Measurements from ENCODE around the gene YIPF4. TPM values are rescaled to one million over a fixed set of nuclear protein-coding genes. Genes with fewer than 3 reads are reported as not detected.

Gene YIPF4
- polyA plus RNA-seq, 1 donor (not counting 4 experiments of a cell fraction or from before 2014, with no cell fraction given): 22.7 TPM

GRCh38 chr2:32258242-32258641 lies 19.5 kb upstream of the YIPF4 start:
- Histone ChIP-seq H3K9me3 (ENCODE audit: control insufficient read depth, low read depth, low read length) (no peaks in the 10 kb centered on the region), H3K9ac (ENCODE audit: control insufficient read depth, extremely low read depth, insufficient read depth, low read length) (no peak overlapping the region), H3K36me3 (ENCODE audit: control insufficient read depth in 2 of 2, extremely low read depth in 1 of 2, insufficient read depth in 2 of 2, low read length in 2 of 2) (no peaks in the 10 kb centered on the region), H4K20me1 (ENCODE audit: control insufficient read depth, extremely low read depth, insufficient read depth, low read length) (no peaks in the 10 kb centered on the region), H3K79me2 (ENCODE audit: control insufficient read depth, insufficient read depth, low read length) (no peaks in the 10 kb centered on the region), H3K4me2 (ENCODE audit: control insufficient read depth, extremely low read depth, insufficient read depth, low read depth, low read length) (no peak overlapping the region), H3K27ac (ENCODE audit: control insufficient read depth, insufficient read depth, low read length) (no peak overlapping the region), H3K4me3 (ENCODE audit: control insufficient read depth in 2 of 3, extremely low read depth in 1 of 3, insufficient read depth in 2 of 3, low read depth in 1 of 3, low read length in 3 of 3) (no peak overlapping the region), H2AFZ (ENCODE audit: control insufficient read depth, low read length) (no peak overlapping the region), H3K9me1 (ENCODE audit: control insufficient read depth, extremely low read depth, insufficient read depth, low read length) (no peaks in the 10 kb centered on the region), H3K27me3 (ENCODE audit: control insufficient read depth, extremely low read depth, insufficient read depth, low read length) (no peaks in the 10 kb centered on the region), H3K4me1 (ENCODE audit: control insufficient read depth, extremely low read depth, insufficient read depth, low read length) (no peaks in the 10 kb centered on the region)
- dilution Hi-C loops (cut with MboI; ENCODE audit: extremely low pct_ligation_motif_present, low sequenced_read_pairs): no loop called here
- DNase-seq (ENCODE audit: low read depth, low spot score) (no peak), FAIRE-seq (no peak)
- no peak for TF ChIP-seq EZH2 (IDR thresholded peaks at IDR 0.05; ENCODE audit: low read length)
- TF ChIP-seq CTCF (optimal IDR thresholded peaks at IDR 0.05 in 1 of 3, IDR thresholded peaks at IDR 0.05 in 1 of 3, conservative IDR thresholded peaks at IDR 0.05 in 1 of 3; ENCODE audit: extremely low read depth in 1 of 3, insufficient read depth in 2 of 3, low read length in 3 of 3): no peak

DNA sequence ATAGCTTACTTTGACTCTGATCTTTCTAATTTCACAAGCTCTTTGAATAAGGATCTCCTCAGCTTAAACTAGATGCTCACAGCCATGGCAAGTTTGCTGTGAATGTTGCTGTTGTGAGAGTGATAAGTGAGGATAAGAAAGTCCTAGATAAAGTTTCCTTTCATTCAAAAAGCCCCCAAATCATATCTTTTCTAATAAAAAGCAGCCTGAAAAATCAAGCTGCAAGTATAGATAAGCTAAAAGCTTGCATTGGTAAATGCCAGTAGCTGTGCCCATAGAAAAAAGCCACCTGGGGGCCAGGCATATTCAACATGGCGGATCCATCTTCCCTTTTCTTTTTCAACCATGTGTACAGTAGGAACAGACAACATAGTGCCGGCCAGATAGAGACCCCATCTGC lies 17.3 kb upstream of the YIPF4 start:
- no peak for FAIRE-seq
- no peaks in the 10 kb centered on the region for H3K9me1 ChIP-seq (ENCODE audit: control insufficient read depth, extremely low read depth, insufficient read depth, low read length)
- no peaks in the 10 kb centered on the region for H3K27me3 ChIP-seq (ENCODE audit: control insufficient read depth, extremely low read depth, insufficient read depth, low read length)
- TF ChIP-seq EZH2 (IDR thresholded peaks at IDR 0.05; ENCODE audit: low read length) (no peak), CTCF (optimal IDR thresholded peaks at IDR 0.05 in 1 of 3, IDR thresholded peaks at IDR 0.05 in 1 of 3, conservative IDR thresholded peaks at IDR 0.05 in 1 of 3; ENCODE audit: extremely low read depth in 1 of 3, insufficient read depth in 2 of 3, low read length in 3 of 3) (no peak)
- dilution Hi-C loops (cut with MboI; ENCODE audit: extremely low pct_ligation_motif_present, low sequenced_read_pairs): no loop called here
- H3K4me2 ChIP-seq (ENCODE audit: control insufficient read depth, extremely low read depth, insufficient read depth, low read depth, low read length): no peak overlapping the region
- H3K9ac ChIP-seq (ENCODE audit: control insufficient read depth, extremely low read depth, insufficient read depth, low read length): no peak overlapping the region
- no peak overlapping the region for H2AFZ ChIP-seq (ENCODE audit: control insufficient read depth, low read length)
- no peak overlapping the region for H3K27ac ChIP-seq (ENCODE audit: control insufficient read depth, insufficient read depth, low read length)
- no peaks in the 10 kb centered on the region for H3K79me2 ChIP-seq (ENCODE audit: control insufficient read depth, insufficient read depth, low read length)
- no peaks in the 10 kb centered on the region for H4K20me1 ChIP-seq (ENCODE audit: control insufficient read depth, extremely low read depth, insufficient read depth, low read length)
- H3K4me3 ChIP-seq (ENCODE audit: control insufficient read depth in 2 of 3, extremely low read depth in 1 of 3, insufficient read depth in 2 of 3, low read depth in 1 of 3, low read length in 3 of 3): no peak overlapping the region
- H3K9me3 ChIP-seq (ENCODE audit: control insufficient read depth, low read depth, low read length): no peaks in the 10 kb centered on the region
- no peaks in the 10 kb centered on the region for H3K36me3 ChIP-seq (ENCODE audit: control insufficient read depth in 2 of 2, extremely low read depth in 1 of 2, insufficient read depth in 2 of 2, low read length in 2 of 2)
- DNase-seq (ENCODE audit: low read depth, low spot score): no peak
- H3K4me1 ChIP-seq (ENCODE audit: control insufficient read depth, extremely low read depth, insufficient read depth, low read length): no peaks in the 10 kb centered on the region

Measured in keratinocyte (primary cell).